ENCODE results near the gene MAEL.

- TF ChIP-seq CTCF (IDR thresholded peaks at IDR 0.05; ENCODE audit: low read length) (no peak), EZH2 (IDR thresholded peaks at IDR 0.05; ENCODE audit: borderline replicate concordance, low read length) (no peak)
Observed at GRCh38 chr1:167056529-167057231, 67.6 kb downstream of the MAEL start.

Measured in OCI-LY1 (cell line).